Mesenchymal stem cell (in vitro differentiated cells and primary cell): ENCODE data around the gene ATN1.
A peak's percentile ranks its signal among the peaks of the same experiment; 100 is the strongest.

Experiments
- DNase-seq: peaks from one replicate; pipeline ENCODE4 v3.0.0-alpha.2; 2013
- H2AFZ ChIP-seq: one replicate; pipeline ENCODE4 v1.6.1; 2013; ENCODE audit warnings: low read depth, mild to moderate bottlenecking, control low read depth, inconsistent platforms, low read length, moderate library complexity
- H2AK5ac ChIP-seq: 2 replicates; pipeline ENCODE4 v1.6.1; 2013; ENCODE audit warnings: low read length, moderate library complexity, mild to moderate bottlenecking, inconsistent platforms; ENCODE audit not compliant: severe bottlenecking
- H2BK120ac ChIP-seq: one replicate; pipeline ENCODE4 v1.6.1; 2013; ENCODE audit warnings: low read depth, mild to moderate bottlenecking, inconsistent platforms, low read length, moderate library complexity
- H2BK12ac ChIP-seq, 2 experiments: one replicate each; pipeline ENCODE4 v1.6.1; 2013; ENCODE audit warnings: inconsistent platforms in 2 of 2, low read length in 2 of 2, mild to moderate bottlenecking in 2 of 2, moderate library complexity in 2 of 2, control low read depth in 1 of 2
- H2BK15ac ChIP-seq: one replicate; pipeline ENCODE4 v1.6.1; 2013; ENCODE audit warnings: mild to moderate bottlenecking, low read depth, inconsistent platforms; ENCODE audit not compliant: poor library complexity, severe bottlenecking
- H2BK5ac ChIP-seq: 2 replicates; pipeline ENCODE4 v1.6.1; 2013; ENCODE audit warnings: low read depth, mild to moderate bottlenecking, low read length, control low read depth, inconsistent platforms; ENCODE audit not compliant: poor library complexity, severe bottlenecking
- H3K14ac ChIP-seq, 2 experiments: one replicate each; pipeline ENCODE4 v1.6.1; 2013; ENCODE audit warnings: inconsistent platforms in 2 of 2, low read length in 2 of 2, control low read depth in 1 of 2, mild to moderate bottlenecking in 1 of 2, moderate library complexity in 1 of 2
- H3K18ac ChIP-seq, 2 experiments: one replicate each; pipeline ENCODE4 v1.6.1; 2013; ENCODE audit warnings: inconsistent platforms in 2 of 2, low read length in 2 of 2, control low read depth in 1 of 2, low read depth in 1 of 2, mild to moderate bottlenecking in 1 of 2
- H3K23ac ChIP-seq, 2 experiments: one replicate each; pipeline ENCODE4 v1.6.1; 2013; ENCODE audit warnings: inconsistent platforms in 2 of 2, low read length in 2 of 2, mild to moderate bottlenecking in 2 of 2, moderate library complexity in 2 of 2, control low read depth in 1 of 2
- H3K27ac ChIP-seq: 2 replicates; pipeline ENCODE4 v1.5.1; 2013; ENCODE audit warnings: mild to moderate bottlenecking, moderate library complexity, low read length, control low read depth, inconsistent platforms; ENCODE audit not compliant: poor library complexity, severe bottlenecking
- H3K27me3 ChIP-seq, 2 experiments: 2 replicates each; pipeline versions ENCODE4 v1.6.1 to v1.7.0; 2013; ENCODE audit warnings: low read length in 2 of 2, mild to moderate bottlenecking in 2 of 2, moderate library complexity in 2 of 2, control low read depth in 1 of 2, inconsistent platforms in 1 of 2; ENCODE audit not compliant: control insufficient read depth in 1 of 2, insufficient read depth in 1 of 2
- H3K36me3 ChIP-seq, 2 experiments: 2 replicates each; pipeline versions ENCODE4 v1.6.1 to v1.7.0; 2013; ENCODE audit warnings: low read length in 2 of 2, control low read depth in 1 of 2, inconsistent platforms in 1 of 2, low read depth in 1 of 2, mild to moderate bottlenecking in 1 of 2; ENCODE audit not compliant: insufficient read depth in 2 of 2, control insufficient read depth in 1 of 2
- H3K4ac ChIP-seq, 2 experiments: one replicate each; pipeline ENCODE4 v1.6.1; 2013; ENCODE audit warnings: inconsistent platforms in 2 of 2, low read length in 2 of 2, mild to moderate bottlenecking in 2 of 2, moderate library complexity in 2 of 2, control low read depth in 1 of 2, low read depth in 1 of 2
- H3K4me1 ChIP-seq: 2 replicates; pipeline ENCODE4 v1.6.1; 2013; ENCODE audit warnings: low read depth, low read length, control low read depth; ENCODE audit not compliant: control insufficient read depth, insufficient read depth
- H3K4me2 ChIP-seq: 2 replicates; pipeline ENCODE4 v1.6.1; 2013; ENCODE audit warnings: low read length, mild to moderate bottlenecking, inconsistent platforms; ENCODE audit not compliant: poor library complexity, severe bottlenecking
- H3K4me3 ChIP-seq, 2 experiments: 2 replicates each; pipeline versions ENCODE4 v1.5.1 to v1.7.0; 2013; ENCODE audit warnings: low read length in 2 of 2, mild to moderate bottlenecking in 2 of 2, control low read depth in 1 of 2, low read depth in 1 of 2; ENCODE audit not compliant: insufficient read depth in 1 of 2
- H3K79me1 ChIP-seq: replicated peaks from 2 replicates; pipeline ENCODE4 v1.6.1; 2013; ENCODE audit warnings: mild to moderate bottlenecking, control low read depth, low read length, inconsistent platforms; ENCODE audit not compliant: poor library complexity, severe bottlenecking
- H3K9ac ChIP-seq: 2 replicates; pipeline ENCODE4 v1.7.0; 2013; ENCODE audit warnings: mild to moderate bottlenecking, low read length, moderate library complexity
- H3K9me3 ChIP-seq: 2 replicates; pipeline ENCODE4 v1.7.0; 2013; ENCODE audit warnings: mild to moderate bottlenecking, low read length; ENCODE audit not compliant: control insufficient read depth
- H4K8ac ChIP-seq: one replicate; pipeline ENCODE4 v1.6.1; 2013; ENCODE audit warnings: inconsistent platforms, mild to moderate bottlenecking, low read length, moderate library complexity
- H4K91ac ChIP-seq: one replicate; pipeline ENCODE4 v1.6.1; 2013; ENCODE audit warnings: mild to moderate bottlenecking, low read length, inconsistent platforms
- WGBS: methylation state at CpG from one replicate; pipeline ENCODE4 v1.1.7; 2013; ENCODE audit warnings: mixed read lengths; 5-methylcytosine and 5-hydroxymethylcytosine counted together

Gene ATN1

DNA sequence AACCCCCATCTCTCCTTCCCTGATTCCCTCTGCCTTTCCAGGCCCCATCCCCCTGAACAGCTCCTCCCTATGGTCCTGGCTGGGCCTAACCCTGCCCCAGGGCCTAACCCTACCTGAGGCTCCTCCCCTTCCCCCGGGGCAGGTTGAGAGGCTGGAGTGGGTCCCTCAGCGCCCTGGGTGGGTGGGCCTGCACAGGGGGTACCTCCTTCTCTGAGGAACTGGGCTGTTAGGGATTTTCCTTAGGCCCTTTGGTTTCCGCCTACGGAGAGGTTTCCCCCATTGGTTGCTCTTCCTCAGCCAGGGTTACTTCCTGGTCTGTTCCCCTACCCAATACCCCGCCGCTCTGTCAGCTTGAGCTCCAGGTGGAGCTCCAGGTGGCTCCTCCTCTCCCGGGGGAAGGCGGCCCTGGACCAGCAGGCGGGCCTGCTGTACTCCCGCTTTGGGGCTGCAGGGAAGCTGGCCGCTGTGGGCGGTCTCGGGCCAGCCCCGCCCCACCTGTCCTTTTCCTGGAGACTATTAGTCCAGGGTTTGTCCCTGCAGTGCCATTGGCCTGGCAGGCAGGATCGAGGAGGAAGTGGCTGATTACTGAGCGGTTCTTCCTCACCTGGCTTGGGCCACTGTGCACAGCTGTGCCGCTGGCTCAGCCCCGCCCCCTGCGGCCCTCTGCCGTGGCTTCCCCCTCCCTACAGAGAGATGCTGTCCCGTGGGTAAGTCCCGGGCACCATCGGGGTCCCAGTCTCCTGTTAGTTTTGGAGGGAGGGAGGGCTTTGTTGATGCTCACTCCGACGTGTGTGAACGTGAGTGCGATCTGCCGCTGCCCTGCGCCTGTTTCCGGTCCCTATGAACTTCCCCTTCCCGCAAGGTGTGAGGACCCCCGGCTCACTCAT, 18.5 kb downstream of the ATN1 start:
- H3K18ac ChIP-seq: peak overlapping the region in 1 of 2 experiments; percentile 49
- peak overlapping the region; percentile 3 for H2BK120ac ChIP-seq
- peak overlapping the region in 1 of 2 experiments; percentile 5 for H3K23ac ChIP-seq
- H3K14ac ChIP-seq: peak overlapping the region in 1 of 2 experiments; percentile 58
- peak overlapping the region in 1 of 2 experiments; percentile 56 for H3K4me3 ChIP-seq
- H3K4me1 ChIP-seq: peaks cover 32% of the 10 kb centered on the region
- H3K9ac ChIP-seq: no peak overlapping the region
- H2BK12ac ChIP-seq: no peak overlapping the region
- no peak overlapping the region for H2BK5ac ChIP-seq
- H2BK15ac ChIP-seq: peak overlapping the region; percentile 50
- peak overlapping the region; percentile 21 to 32 for H3K4ac ChIP-seq
- H3K79me1 ChIP-seq: peaks cover 7% of the 10 kb centered on the region
- peak overlapping the region; percentile 78 for H3K4me2 ChIP-seq
- peak overlapping the region; percentile 43 for H4K91ac ChIP-seq
- H3K36me3 ChIP-seq: peaks cover 16 to 20% of the 10 kb centered on the region in 2 experiments
- H3K27ac ChIP-seq: peak overlapping the region; percentile 55
- peak overlapping the region; percentile 73 for H4K8ac ChIP-seq
- peak overlapping the region; percentile 85 for H2AFZ ChIP-seq
- DNase-seq: no peak
- 31% methylated on average over 26 of the region's 32 CpGs for WGBS
- no peaks in the 10 kb centered on the region for H3K27me3 ChIP-seq
- no peaks in the 10 kb centered on the region for H3K9me3 ChIP-seq
- peak overlapping the region; percentile 14 for H2AK5ac ChIP-seq

GRCh38 chr12:6946920-6947374, 19.2 kb downstream of the ATN1 start:
- Histone ChIP-seq H3K27ac (no peak overlapping the region), H2BK120ac (no peak overlapping the region), H3K79me1 (peaks cover 5% of the 10 kb centered on the region), H3K18ac (peak overlapping the region in 1 of 2 experiments; percentile 49), H2BK15ac (no peak overlapping the region), H3K4me2 (peak overlapping the region; percentile 78), H3K9me3 (no peaks in the 10 kb centered on the region), H3K27me3 (peaks cover 0 to under 1% of the 10 kb centered on the region in 2 experiments), H2AK5ac (no peak overlapping the region), H2BK12ac (no peak overlapping the region), H3K4ac (no peak overlapping the region), H3K9ac (no peak overlapping the region), H3K36me3 (peaks cover 10 to 14% of the 10 kb centered on the region in 2 experiments), H4K8ac (no peak overlapping the region), H3K23ac (no peak overlapping the region), H3K4me3 (peak overlapping the region in 1 of 2 experiments; percentile 56), H3K14ac (peak overlapping the region in 1 of 2 experiments; percentile 58), H3K4me1 (peaks cover 28% of the 10 kb centered on the region), H2BK5ac (no peak overlapping the region), H4K91ac (no peak overlapping the region), H2AFZ (no peak overlapping the region)
- no peak for DNase-seq
- WGBS: 76% methylated on average over 8 of the region's 8 CpGs

DNA sequence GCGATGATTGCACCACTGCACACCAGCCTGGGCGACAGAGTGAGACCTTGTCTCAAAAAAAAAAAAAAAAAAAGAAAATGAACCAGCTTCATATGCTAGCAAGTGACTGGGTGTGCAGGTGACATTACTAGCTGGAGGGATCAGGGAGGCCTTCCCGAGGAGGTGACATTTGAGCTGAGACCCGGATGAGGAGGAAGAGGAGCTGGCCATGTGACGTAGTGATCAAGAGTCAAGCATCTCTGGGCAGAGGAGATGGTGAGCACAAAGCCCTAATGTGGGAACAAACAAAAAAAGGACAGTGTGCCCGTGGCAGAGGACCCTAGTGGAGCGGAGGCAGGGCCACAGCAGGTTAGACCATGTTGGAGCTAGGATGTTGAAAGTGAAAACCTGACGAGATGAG, 19.9 kb downstream of the ATN1 start:
- Histone ChIP-seq H2BK15ac (no peak overlapping the region), H3K18ac (no peak overlapping the region), H3K23ac (no peak overlapping the region), H4K91ac (peak overlapping the region; percentile 23), H2AK5ac (no peak overlapping the region), H4K8ac (no peak overlapping the region), H3K27ac (no peak overlapping the region), H3K4me1 (peaks cover 31% of the 10 kb centered on the region), H2BK5ac (no peak overlapping the region), H2BK12ac (no peak overlapping the region), H3K4me3 (no peak overlapping the region), H3K4ac (no peak overlapping the region), H3K27me3 (peaks cover 0 to 6% of the 10 kb centered on the region in 2 experiments), H3K79me1 (peaks cover 5% of the 10 kb centered on the region), H2AFZ (no peak overlapping the region), H3K9ac (no peak overlapping the region), H3K14ac (no peak overlapping the region), H3K4me2 (no peak overlapping the region), H3K9me3 (no peaks in the 10 kb centered on the region), H2BK120ac (no peak overlapping the region), H3K36me3 (peaks cover 10 to 11% of the 10 kb centered on the region in 2 experiments)
- 95% methylated on average over 8 of the region's 8 CpGs for WGBS
- no peak for DNase-seq

- no peak overlapping the region for H2BK12ac ChIP-seq
- H3K27ac ChIP-seq: no peak overlapping the region
- no peak overlapping the region for H3K14ac ChIP-seq
- H3K9ac ChIP-seq: no peak overlapping the region
- no peak overlapping the region for H2AFZ ChIP-seq
- H3K23ac ChIP-seq: no peak overlapping the region
- peaks cover 10 to 11% of the 10 kb centered on the region in 2 experiments for H3K36me3 ChIP-seq
- H2BK120ac ChIP-seq: no peak overlapping the region
- no peaks in the 10 kb centered on the region for H3K9me3 ChIP-seq
- H3K4me2 ChIP-seq: no peak overlapping the region
- WGBS: 95% methylated on average over 11 of the region's 15 CpGs
- no peak overlapping the region for H2BK15ac ChIP-seq
- peaks cover 28% of the 10 kb centered on the region for H3K4me1 ChIP-seq
- H3K4me3 ChIP-seq: no peak overlapping the region
- H4K8ac ChIP-seq: no peak overlapping the region
- H3K79me1 ChIP-seq: peaks cover 5% of the 10 kb centered on the region
- H2BK5ac ChIP-seq: no peak overlapping the region
- no peak for DNase-seq
- peaks cover 0 to 6% of the 10 kb centered on the region in 2 experiments for H3K27me3 ChIP-seq
- no peak overlapping the region for H3K18ac ChIP-seq
- H4K91ac ChIP-seq: no peak overlapping the region
- H3K4ac ChIP-seq: no peak overlapping the region
- H2AK5ac ChIP-seq: no peak overlapping the region
These were observed 21.3 kb downstream of the ATN1 start for GRCh38 chr12:6948873-6949594.
